ENCODE measurements around the gene HTRA3. TPM values are rescaled to one million over a fixed set of nuclear protein-coding genes. Genes with fewer than 3 reads are reported as not detected.

The HTRA3 gene
- total and polyA plus RNA-seq, 2 experiments from 2014 or later = 1.3 to 3.6 TPM

DNA sequence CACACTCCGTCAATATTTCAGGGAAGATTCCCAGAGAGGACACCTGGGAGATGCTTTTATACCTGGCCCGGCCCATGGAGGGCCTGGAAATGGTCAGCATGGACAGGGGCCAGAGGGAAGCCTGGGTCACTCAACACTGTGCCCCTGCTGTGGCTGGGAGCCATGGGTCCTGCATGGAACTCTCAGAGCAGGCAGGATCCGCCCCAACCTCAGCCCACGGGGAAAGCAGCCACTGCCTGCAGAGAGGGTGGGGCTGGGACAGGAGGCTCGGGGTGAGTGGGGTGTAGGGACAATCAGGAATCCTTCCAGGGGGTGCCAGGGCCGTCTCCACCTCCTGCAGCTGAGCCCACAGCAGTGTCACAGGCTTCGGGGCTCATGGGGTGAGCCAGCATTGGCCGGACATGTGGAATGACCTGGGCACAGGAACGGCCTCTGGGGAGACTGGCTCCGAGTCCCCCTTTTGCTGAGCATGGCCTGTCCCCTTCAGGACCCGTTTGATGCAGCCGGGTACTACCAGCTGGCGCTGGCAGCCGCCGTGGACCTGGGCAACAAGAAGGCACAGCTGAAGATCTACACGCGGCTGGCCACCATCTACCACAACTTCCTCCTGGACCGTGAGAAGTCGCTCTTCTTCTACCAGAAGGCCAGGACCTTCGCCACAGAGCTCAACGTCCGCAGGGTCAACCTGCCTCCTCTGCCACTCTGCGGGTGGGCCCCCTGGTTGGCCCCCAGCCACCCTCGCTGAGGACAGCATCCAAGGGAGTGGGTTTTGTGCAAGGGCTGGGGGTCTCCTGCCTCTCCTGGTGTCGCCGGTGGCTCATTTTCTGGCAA is 29.1 kb upstream of the HTRA3 start (continued):
- TF ChIP-seq, protein P1, sequence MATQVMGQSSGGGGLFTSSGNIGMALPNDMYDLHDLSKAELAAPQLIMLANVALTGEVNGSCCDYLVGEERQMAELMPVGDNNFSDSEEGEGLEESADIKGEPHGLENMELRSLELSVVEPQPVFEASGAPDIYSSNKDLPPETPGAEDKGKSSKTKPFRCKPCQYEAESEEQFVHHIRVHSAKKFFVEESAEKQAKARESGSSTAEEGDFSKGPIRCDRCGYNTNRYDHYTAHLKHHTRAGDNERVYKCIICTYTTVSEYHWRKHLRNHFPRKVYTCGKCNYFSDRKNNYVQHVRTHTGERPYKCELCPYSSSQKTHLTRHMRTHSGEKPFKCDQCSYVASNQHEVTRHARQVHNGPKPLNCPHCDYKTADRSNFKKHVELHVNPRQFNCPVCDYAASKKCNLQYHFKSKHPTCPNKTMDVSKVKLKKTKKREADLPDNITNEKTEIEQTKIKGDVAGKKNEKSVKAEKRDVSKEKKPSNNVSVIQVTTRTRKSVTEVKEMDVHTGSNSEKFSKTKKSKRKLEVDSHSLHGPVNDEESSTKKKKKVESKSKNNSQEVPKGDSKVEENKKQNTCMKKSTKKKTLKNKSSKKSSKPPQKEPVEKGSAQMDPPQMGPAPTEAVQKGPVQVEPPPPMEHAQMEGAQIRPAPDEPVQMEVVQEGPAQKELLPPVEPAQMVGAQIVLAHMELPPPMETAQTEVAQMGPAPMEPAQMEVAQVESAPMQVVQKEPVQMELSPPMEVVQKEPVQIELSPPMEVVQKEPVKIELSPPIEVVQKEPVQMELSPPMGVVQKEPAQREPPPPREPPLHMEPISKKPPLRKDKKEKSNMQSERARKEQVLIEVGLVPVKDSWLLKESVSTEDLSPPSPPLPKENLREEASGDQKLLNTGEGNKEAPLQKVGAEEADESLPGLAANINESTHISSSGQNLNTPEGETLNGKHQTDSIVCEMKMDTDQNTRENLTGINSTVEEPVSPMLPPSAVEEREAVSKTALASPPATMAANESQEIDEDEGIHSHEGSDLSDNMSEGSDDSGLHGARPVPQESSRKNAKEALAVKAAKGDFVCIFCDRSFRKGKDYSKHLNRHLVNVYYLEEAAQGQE (IDR thresholded peaks at IDR 0.05; ENCODE audit: unreplicated experiment) = no peak
- no peak for TF ChIP-seq JUNB (IDR thresholded peaks at IDR 0.05; ENCODE audit: unreplicated experiment)

DNA sequence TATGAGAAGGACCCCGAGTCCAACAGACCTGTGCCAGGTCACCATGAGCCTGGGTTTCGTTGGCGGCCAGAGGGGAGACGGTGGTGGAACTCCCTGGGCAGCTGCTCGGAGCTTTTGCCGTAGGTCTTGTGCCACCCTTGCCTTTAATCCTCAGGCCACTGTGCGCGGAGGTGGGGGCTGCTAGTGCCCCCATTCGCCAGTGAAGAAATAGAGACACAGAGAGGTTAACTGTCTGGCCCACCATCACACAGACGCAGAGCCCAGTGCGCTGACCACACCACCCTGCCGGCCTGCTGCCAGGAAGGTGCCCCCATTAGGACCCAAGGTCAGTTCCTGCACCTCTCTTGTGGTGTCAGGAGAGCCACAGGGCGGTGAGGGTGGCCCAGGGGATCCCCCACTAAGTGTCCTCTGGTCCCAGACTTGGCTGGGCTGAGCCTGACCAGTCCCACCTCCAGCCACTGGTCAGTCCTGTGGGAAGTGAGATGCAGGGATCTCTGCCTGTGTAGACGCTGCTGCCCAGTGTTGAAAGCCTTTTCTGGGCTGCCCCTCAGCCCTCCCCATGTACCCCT is 28.3 kb upstream of the HTRA3 start:
- ATAC-seq (no peak), DNase-seq (ENCODE audit: low spot score) (no peak)
- H3K4me3 ChIP-seq = no peak overlapping the region
- H3K4me2 ChIP-seq = no peak overlapping the region
- Mint-ChIP-seq H3K4me1 (peaks cover 5% of the 10 kb centered on the region; the same call in 1 of the 3 replicates), H3K9me3 (no peaks in the 10 kb centered on the region), H3K27me3 (ENCODE audit: insufficient read depth, low read depth, poor library complexity) (peaks cover 8% of the 10 kb centered on the region), H3K36me3 (ENCODE audit: low read depth) (no peaks in the 10 kb centered on the region), H3K4me3 (no peak overlapping the region), H3K27ac (no peak overlapping the region)
- H3K27me3 ChIP-seq (ENCODE audit: insufficient read depth) = no peaks in the 10 kb centered on the region
- H3K27ac ChIP-seq (ENCODE audit: low read depth) = no peak overlapping the region
- no peaks in the 10 kb centered on the region for H3K79me2 ChIP-seq (replicated peaks; ENCODE audit: insufficient read depth)
- no peaks in the 10 kb centered on the region for H3K36me3 ChIP-seq (ENCODE audit: insufficient read depth)
- no peaks in the 10 kb centered on the region for H3K4me1 ChIP-seq (ENCODE audit: insufficient read depth)
- no peaks in the 10 kb centered on the region for H3K9me2 ChIP-seq (ENCODE audit: insufficient read depth)
- H4K20me1 ChIP-seq (replicated peaks; ENCODE audit: insufficient read depth) = no peaks in the 10 kb centered on the region
- H3F3A ChIP-seq (replicated peaks; ENCODE audit: low read depth) = no peaks in the 10 kb centered on the region
- no peak overlapping the region for H2AFZ ChIP-seq
- no peak for TF ChIP-seq EZH2phosphoT487 (IDR thresholded peaks at IDR 0.05; ENCODE audit: unreplicated experiment)
- TF ChIP-seq, protein P1 (IDR thresholded peaks at IDR 0.05; ENCODE audit: unreplicated experiment) = no peak
- TF ChIP-seq, protein P2, sequence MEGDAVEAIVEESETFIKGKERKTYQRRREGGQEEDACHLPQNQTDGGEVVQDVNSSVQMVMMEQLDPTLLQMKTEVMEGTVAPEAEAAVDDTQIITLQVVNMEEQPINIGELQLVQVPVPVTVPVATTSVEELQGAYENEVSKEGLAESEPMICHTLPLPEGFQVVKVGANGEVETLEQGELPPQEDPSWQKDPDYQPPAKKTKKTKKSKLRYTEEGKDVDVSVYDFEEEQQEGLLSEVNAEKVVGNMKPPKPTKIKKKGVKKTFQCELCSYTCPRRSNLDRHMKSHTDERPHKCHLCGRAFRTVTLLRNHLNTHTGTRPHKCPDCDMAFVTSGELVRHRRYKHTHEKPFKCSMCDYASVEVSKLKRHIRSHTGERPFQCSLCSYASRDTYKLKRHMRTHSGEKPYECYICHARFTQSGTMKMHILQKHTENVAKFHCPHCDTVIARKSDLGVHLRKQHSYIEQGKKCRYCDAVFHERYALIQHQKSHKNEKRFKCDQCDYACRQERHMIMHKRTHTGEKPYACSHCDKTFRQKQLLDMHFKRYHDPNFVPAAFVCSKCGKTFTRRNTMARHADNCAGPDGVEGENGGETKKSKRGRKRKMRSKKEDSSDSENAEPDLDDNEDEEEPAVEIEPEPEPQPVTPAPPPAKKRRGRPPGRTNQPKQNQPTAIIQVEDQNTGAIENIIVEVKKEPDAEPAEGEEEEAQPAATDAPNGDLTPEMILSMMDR (conservative IDR thresholded peaks at IDR 0.05; ENCODE audit: low read depth in 2 of 2) = no peak
- TF ChIP-seq, protein P3, sequence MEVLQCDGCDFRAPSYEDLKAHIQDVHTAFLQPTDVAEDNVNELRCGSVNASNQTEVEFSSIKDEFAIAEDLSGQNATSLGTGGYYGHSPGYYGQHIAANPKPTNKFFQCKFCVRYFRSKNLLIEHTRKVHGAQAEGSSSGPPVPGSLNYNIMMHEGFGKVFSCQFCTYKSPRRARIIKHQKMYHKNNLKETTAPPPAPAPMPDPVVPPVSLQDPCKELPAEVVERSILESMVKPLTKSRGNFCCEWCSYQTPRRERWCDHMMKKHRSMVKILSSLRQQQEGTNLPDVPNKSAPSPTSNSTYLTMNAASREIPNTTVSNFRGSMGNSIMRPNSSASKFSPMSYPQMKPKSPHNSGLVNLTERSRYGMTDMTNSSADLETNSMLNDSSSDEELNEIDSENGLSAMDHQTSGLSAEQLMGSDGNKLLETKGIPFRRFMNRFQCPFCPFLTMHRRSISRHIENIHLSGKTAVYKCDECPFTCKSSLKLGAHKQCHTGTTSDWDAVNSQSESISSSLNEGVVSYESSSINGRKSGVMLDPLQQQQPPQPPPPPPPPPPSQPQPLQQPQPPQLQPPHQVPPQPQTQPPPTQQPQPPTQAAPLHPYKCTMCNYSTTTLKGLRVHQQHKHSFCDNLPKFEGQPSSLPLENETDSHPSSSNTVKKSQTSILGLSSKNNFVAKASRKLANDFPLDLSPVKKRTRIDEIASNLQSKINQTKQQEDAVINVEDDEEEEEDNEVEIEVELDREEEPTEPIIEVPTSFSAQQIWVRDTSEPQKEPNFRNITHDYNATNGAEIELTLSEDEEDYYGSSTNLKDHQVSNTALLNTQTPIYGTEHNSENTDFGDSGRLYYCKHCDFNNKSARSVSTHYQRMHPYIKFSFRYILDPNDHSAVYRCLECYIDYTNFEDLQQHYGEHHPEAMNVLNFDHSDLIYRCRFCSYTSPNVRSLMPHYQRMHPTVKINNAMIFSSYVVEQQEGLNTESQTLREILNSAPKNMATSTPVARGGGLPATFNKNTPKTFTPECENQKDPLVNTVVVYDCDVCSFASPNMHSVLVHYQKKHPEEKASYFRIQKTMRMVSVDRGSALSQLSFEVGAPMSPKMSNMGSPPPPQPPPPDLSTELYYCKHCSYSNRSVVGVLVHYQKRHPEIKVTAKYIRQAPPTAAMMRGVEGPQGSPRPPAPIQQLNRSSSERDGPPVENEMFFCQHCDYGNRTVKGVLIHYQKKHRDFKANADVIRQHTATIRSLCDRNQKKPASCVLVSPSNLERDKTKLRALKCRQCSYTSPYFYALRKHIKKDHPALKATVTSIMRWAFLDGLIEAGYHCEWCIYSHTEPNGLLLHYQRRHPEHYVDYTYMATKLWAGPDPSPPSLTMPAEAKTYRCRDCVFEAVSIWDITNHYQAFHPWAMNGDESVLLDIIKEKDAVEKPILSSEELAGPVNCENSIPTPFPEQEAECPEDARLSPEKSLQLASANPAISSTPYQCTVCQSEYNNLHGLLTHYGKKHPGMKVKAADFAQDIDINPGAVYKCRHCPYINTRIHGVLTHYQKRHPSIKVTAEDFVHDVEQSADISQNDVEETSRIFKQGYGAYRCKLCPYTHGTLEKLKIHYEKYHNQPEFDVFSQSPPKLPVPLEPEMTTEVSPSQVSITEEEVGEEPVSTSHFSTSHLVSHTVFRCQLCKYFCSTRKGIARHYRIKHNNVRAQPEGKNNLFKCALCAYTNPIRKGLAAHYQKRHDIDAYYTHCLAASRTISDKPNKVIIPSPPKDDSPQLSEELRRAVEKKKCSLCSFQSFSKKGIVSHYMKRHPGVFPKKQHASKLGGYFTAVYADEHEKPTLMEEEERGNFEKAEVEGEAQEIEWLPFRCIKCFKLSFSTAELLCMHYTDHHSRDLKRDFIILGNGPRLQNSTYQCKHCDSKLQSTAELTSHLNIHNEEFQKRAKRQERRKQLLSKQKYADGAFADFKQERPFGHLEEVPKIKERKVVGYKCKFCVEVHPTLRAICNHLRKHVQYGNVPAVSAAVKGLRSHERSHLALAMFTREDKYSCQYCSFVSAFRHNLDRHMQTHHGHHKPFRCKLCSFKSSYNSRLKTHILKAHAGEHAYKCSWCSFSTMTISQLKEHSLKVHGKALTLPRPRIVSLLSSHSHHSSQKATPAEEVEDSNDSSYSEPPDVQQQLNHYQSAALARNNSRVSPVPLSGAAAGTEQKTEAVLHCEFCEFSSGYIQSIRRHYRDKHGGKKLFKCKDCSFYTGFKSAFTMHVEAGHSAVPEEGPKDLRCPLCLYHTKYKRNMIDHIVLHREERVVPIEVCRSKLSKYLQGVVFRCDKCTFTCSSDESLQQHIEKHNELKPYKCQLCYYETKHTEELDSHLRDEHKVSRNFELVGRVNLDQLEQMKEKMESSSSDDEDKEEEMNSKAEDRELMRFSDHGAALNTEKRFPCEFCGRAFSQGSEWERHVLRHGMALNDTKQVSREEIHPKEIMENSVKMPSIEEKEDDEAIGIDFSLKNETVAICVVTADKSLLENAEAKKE (CRISPR knock-in tag; IDR thresholded peaks at IDR 0.05) = no peak
- no peak for TF ChIP-seq ZNF331 (CRISPR knock-in tag; IDR thresholded peaks at IDR 0.05; ENCODE audit: low read depth)
- TF ChIP-seq CREB1 (CRISPR knock-in tag; IDR thresholded peaks at IDR 0.05; ENCODE audit: low read depth) = no peak
- TF ChIP-seq JUNB (IDR thresholded peaks at IDR 0.05; ENCODE audit: unreplicated experiment) = no peak
